Chondrocyte (in vitro differentiated cells): ENCODE measurements around the gene MRPL36. TPM values are rescaled to one million over a fixed set of nuclear protein-coding genes. Genes with fewer than 3 reads are reported as not detected.
"Not testable (repeated sequence)": the region's sequence is repeated elsewhere in the genome, so short reads cannot be mapped to it uniquely, and the experiment has no call there.

ENCODE experiments used
- DNase-seq: peaks from one replicate; pipeline ENCODE4 v3.0.0; 2021; ENCODE audit warnings: mixed read lengths, low spot score
- H3K27ac Mint-ChIP-seq: one replicate; pipeline ENCODE4 v1.8.0; 2021; ENCODE audit warnings: mild to moderate bottlenecking, moderate library complexity, mixed read lengths; ENCODE audit not compliant: unreplicated experiment
- H3K27me3 Mint-ChIP-seq: 2 replicates; pipeline ENCODE4 v1.8.0; 2021; ENCODE audit warnings: low read depth, mixed read lengths
- H3K36me3 Mint-ChIP-seq: 2 replicates; pipeline ENCODE4 v1.8.0; 2021; ENCODE audit warnings: low read depth, mixed read lengths
- H3K4me1 Mint-ChIP-seq: 2 replicates; pipeline ENCODE4 v1.8.0; 2021; ENCODE audit warnings: low read depth, mild to moderate bottlenecking, mixed read lengths
- H3K4me3 Mint-ChIP-seq: one replicate; pipeline ENCODE4 v1.8.0; 2021; ENCODE audit warnings: mild to moderate bottlenecking, moderate library complexity, mixed read lengths; ENCODE audit not compliant: unreplicated experiment
- H3K9me3 Mint-ChIP-seq: 2 replicates; pipeline ENCODE4 v1.8.0; 2021; ENCODE audit warnings: low read depth, mixed read lengths
- CTCF ChIP-seq: fragments of 200-600 bp; sonication (generic); IDR thresholded peaks from 2 replicates; pipeline ENCODE4 v1.5.0; 2021; ENCODE audit warnings: antibody characterized with exemption, mild to moderate bottlenecking, moderate library complexity
- total RNA-seq: library from RNA; stranded (reverse); gene quantifications from 3 replicates; pipeline ENCODE4 v1.2.1, GENCODE V29; 2021

MRPL36 gene
- total RNA-seq, 1 donor from 2014 or later = 37.4 TPM

- no peaks in the 10 kb centered on the region for H3K27me3 Mint-ChIP-seq
- H3K9me3 Mint-ChIP-seq = peaks cover 3% of the 10 kb centered on the region
- no peak overlapping the region for H3K4me3 Mint-ChIP-seq
- peaks cover 2% of the 10 kb centered on the region for H3K36me3 Mint-ChIP-seq
- no peak for TF ChIP-seq CTCF
- H3K27ac Mint-ChIP-seq = peak overlapping the region; percentile 53
- H3K4me1 Mint-ChIP-seq = peaks cover 32% of the 10 kb centered on the region
- DNase-seq = no peak
Measured at GRCh38 chr5:1793301-1793740, 6.3 kb downstream of the MRPL36 start.

- no peak overlapping the region for H3K4me3 Mint-ChIP-seq
- no peak for DNase-seq
- peaks cover 2% of the 10 kb centered on the region for H3K36me3 Mint-ChIP-seq
- peak overlapping the region; percentile 53 for H3K27ac Mint-ChIP-seq
- peaks cover 32% of the 10 kb centered on the region for H3K4me1 Mint-ChIP-seq
- H3K27me3 Mint-ChIP-seq = no peaks in the 10 kb centered on the region
- TF ChIP-seq CTCF = no peak
- peaks cover 3% of the 10 kb centered on the region for H3K9me3 Mint-ChIP-seq
Measured at GRCh38 chr5:1792842-1793266, 6.8 kb downstream of the MRPL36 start.

GRCh38 chr5:1791176-1791575 lies 8.5 kb downstream of the MRPL36 start:
- H3K9me3 Mint-ChIP-seq = peaks cover 3% of the 10 kb centered on the region
- H3K4me1 Mint-ChIP-seq = peaks cover 32% of the 10 kb centered on the region
- H3K36me3 Mint-ChIP-seq = no peaks in the 10 kb centered on the region
- no peak for TF ChIP-seq CTCF
- H3K4me3 Mint-ChIP-seq = no peak overlapping the region
- DNase-seq = no peak
- H3K27me3 Mint-ChIP-seq = no peaks in the 10 kb centered on the region
- no peak overlapping the region for H3K27ac Mint-ChIP-seq

GRCh38 chr5:1789834-1790471 lies 9.7 kb downstream of the MRPL36 start:
- Mint-ChIP-seq H3K27ac (no peak overlapping the region), H3K27me3 (no peaks in the 10 kb centered on the region), H3K4me3 (no peak overlapping the region), H3K36me3 (no peaks in the 10 kb centered on the region), H3K9me3 (peaks cover 3% of the 10 kb centered on the region), H3K4me1 (peaks cover 26% of the 10 kb centered on the region)
- no peak for TF ChIP-seq CTCF
- DNase-seq = no peak

GRCh38 chr5:1789438-1789833 lies 10.2 kb downstream of the MRPL36 start:
- H3K9me3 Mint-ChIP-seq, DNase-seq, H3K4me3 Mint-ChIP-seq, H3K27ac Mint-ChIP-seq, H3K27me3 Mint-ChIP-seq, H3K36me3 Mint-ChIP-seq: not testable (repeated sequence)
- peaks cover 21% of the 10 kb centered on the region for H3K4me1 Mint-ChIP-seq

GRCh38 chr5:1788828-1789227 lies 10.8 kb downstream of the MRPL36 start:
- Mint-ChIP-seq H3K27ac (no peak overlapping the region), H3K4me3 (no peak overlapping the region), H3K27me3 (peaks cover 7% of the 10 kb centered on the region), H3K9me3 (peaks cover 3% of the 10 kb centered on the region), H3K4me1 (peaks cover 21% of the 10 kb centered on the region), H3K36me3 (no peaks in the 10 kb centered on the region)
- TF ChIP-seq CTCF = no peak
- DNase-seq = no peak
